HepG2 (cell line): ENCODE results near the gene SETD5. TPM values are rescaled to one million over a fixed set of nuclear protein-coding genes. Genes with fewer than 3 reads are reported as not detected.

Source experiments
- CREM ChIP-seq, 2 experiments: sonication (generic) in 1 of 2; formaldehyde crosslinking in 1 of 2; IDR thresholded peaks; 2 replicates each; pipeline versions ENCODE4 v1.4.0 to v1.6.1; 2016 to 2020; ENCODE audit warnings: antibody characterized with exemption in 1 of 2, mild to moderate bottlenecking in 1 of 2, missing genetic modification reagents in 1 of 2
- ELF1 ChIP-seq: sonication (generic); formaldehyde crosslinking; IDR thresholded peaks from 2 replicates; pipeline ENCODE4 v1.4.0; 2020; ENCODE audit warnings: missing genetic modification reagents
- ELF3 ChIP-seq: IDR thresholded peaks from 2 replicates; pipeline ENCODE4 v1.6.1; 2016; ENCODE audit warnings: missing genetic modification reagents, missing compliant biosample characterization
- ERF ChIP-seq: IDR thresholded peaks from 2 replicates; pipeline ENCODE4 v1.6.1; 2018; ENCODE audit warnings: missing biosample characterization, missing genetic modification reagents
- FOXJ3 ChIP-seq: sonication (generic); formaldehyde crosslinking; IDR thresholded peaks from 2 replicates; pipeline ENCODE4 v1.4.0; 2020; ENCODE audit warnings: missing genetic modification reagents, mild to moderate bottlenecking, borderline replicate concordance
- HDAC2 ChIP-seq: sonication (generic); formaldehyde crosslinking; IDR thresholded peaks from 2 replicates; pipeline ENCODE4 v1.4.0; 2020; ENCODE audit warnings: missing genetic modification reagents
- HOXA5 ChIP-seq: sonication (generic); formaldehyde crosslinking; IDR thresholded peaks from 2 replicates; pipeline ENCODE4 v1.4.0; 2020; ENCODE audit warnings: missing genetic modification reagents
- KLF13 ChIP-seq: sonication (generic); formaldehyde crosslinking; IDR thresholded peaks from 2 replicates; pipeline ENCODE4 v1.4.0; 2020; ENCODE audit warnings: mild to moderate bottlenecking, missing genetic modification reagents
- MED1 ChIP-seq: sonication (generic); formaldehyde crosslinking; IDR thresholded peaks from 2 replicates; pipeline ENCODE4 v1.4.0; 2020; ENCODE audit warnings: missing genetic modification reagents
- RXRA ChIP-seq: sonication (generic); formaldehyde crosslinking; IDR thresholded peaks from 2 replicates; pipeline ENCODE4 v1.5.1; 2020; ENCODE audit warnings: missing genetic modification reagents
- SAP130 ChIP-seq: IDR thresholded peaks from 2 replicates; pipeline ENCODE4 v1.6.1; 2016; ENCODE audit warnings: low read depth
- SMC3 ChIP-seq: IDR thresholded peaks from 2 replicates; pipeline ENCODE4 v1.6.1; 2011; ENCODE audit warnings: low read length, improper control_type of control experiment
- TBP ChIP-seq: sonication (generic); formaldehyde crosslinking; IDR thresholded peaks from 2 replicates; pipeline ENCODE4 v1.5.0; 2020; ENCODE audit warnings: missing genetic modification reagents
- ZNF30 ChIP-seq: sonication (generic); formaldehyde crosslinking; IDR thresholded peaks from 2 replicates; pipeline ENCODE4 v1.5.0; 2020; ENCODE audit warnings: mild to moderate bottlenecking, missing genetic modification reagents
- ZNF569 ChIP-seq: sonication (generic); formaldehyde crosslinking; IDR thresholded peaks from 2 replicates; pipeline ENCODE4 v1.5.0; 2020; ENCODE audit warnings: mild to moderate bottlenecking, missing genetic modification reagents, moderate library complexity, borderline replicate concordance
- ZNF614 ChIP-seq: IDR thresholded peaks from 2 replicates; pipeline ENCODE4 v1.6.1; 2018; ENCODE audit warnings: missing biosample characterization, missing genetic modification reagents, inconsistent platforms, borderline replicate concordance
- ZNF724P ChIP-seq: sonication (generic); formaldehyde crosslinking; IDR thresholded peaks from 2 replicates; pipeline ENCODE4 v1.8.0; 2022; ENCODE audit warnings: missing genetic modification reagents, borderline replicate concordance
- ZNF878 ChIP-seq: sonication (generic); formaldehyde crosslinking; IDR thresholded peaks from 2 replicates; pipeline ENCODE4 v1.8.1; 2023; ENCODE audit warnings: mild to moderate bottlenecking, missing genetic modification reagents, moderate library complexity
- polyA plus RNA-seq, 8 experiments: library from polyadenylated mRNA; depleted of rRNA in 3 of 8; stranded (reverse) in 7 of 8; unstranded in 1 of 8; fragments of >200 nt; fragmentation: Illumina TruSeq in 4 of 8; extraction: Trizol in 4 of 8; gene quantifications; 2 replicates each; pipeline versions ENCODE4 v1.2.1 to v1.2.3, GENCODE V29; 2011 to 2016; ENCODE audit warnings: low read depth in 4 of 8, missing spikeins in 1 of 8, mixed read lengths in 1 of 8; ENCODE audit not compliant: insufficient read depth in 1 of 8
- total RNA-seq, 5 experiments: library from RNA; depleted of rRNA; stranded (reverse); fragments of >200 nt; fragmentation: Illumina TruSeq; extraction: Trizol; gene quantifications; 2 replicates each; pipeline ENCODE4 v1.2.3, GENCODE V29; 2016; ENCODE audit warnings: low read depth in 1 of 5
- TF ChIP-seq, protein P1 (sequence below): sonication (generic); formaldehyde crosslinking; IDR thresholded peaks from 2 replicates; pipeline ENCODE4 v1.4.0; 2020; ENCODE audit warnings: missing genetic modification reagents
- TF ChIP-seq, protein P2 (sequence below): sonication (generic); formaldehyde crosslinking; IDR thresholded peaks from 2 replicates; pipeline ENCODE4 v1.4.0; 2020; ENCODE audit warnings: missing genetic modification reagents, borderline replicate concordance
- TF ChIP-seq, protein P3 (sequence below): IDR thresholded peaks from 2 replicates; pipeline ENCODE4 v1.6.1; 2012; ENCODE audit warnings: inconsistent platforms
- TF ChIP-seq, protein P4 (sequence below): IDR thresholded peaks from 2 replicates; pipeline ENCODE4 v1.6.1; 2018; ENCODE audit warnings: missing genetic modification reagents, mild to moderate bottlenecking, missing compliant biosample characterization
- TF ChIP-seq, protein P5 (sequence below): sonication (generic); formaldehyde crosslinking; IDR thresholded peaks from 2 replicates; pipeline ENCODE4 v1.9.0; 2022; ENCODE audit warnings: missing genetic modification reagents, mild to moderate bottlenecking, borderline replicate concordance

SETD5 gene
- total and polyA plus RNA-seq, 2 of the 13 experiments (the other 11 are each of a cell fraction or from before 2014, with no cell fraction given): 46.8 to 95.8 TPM

DNA sequence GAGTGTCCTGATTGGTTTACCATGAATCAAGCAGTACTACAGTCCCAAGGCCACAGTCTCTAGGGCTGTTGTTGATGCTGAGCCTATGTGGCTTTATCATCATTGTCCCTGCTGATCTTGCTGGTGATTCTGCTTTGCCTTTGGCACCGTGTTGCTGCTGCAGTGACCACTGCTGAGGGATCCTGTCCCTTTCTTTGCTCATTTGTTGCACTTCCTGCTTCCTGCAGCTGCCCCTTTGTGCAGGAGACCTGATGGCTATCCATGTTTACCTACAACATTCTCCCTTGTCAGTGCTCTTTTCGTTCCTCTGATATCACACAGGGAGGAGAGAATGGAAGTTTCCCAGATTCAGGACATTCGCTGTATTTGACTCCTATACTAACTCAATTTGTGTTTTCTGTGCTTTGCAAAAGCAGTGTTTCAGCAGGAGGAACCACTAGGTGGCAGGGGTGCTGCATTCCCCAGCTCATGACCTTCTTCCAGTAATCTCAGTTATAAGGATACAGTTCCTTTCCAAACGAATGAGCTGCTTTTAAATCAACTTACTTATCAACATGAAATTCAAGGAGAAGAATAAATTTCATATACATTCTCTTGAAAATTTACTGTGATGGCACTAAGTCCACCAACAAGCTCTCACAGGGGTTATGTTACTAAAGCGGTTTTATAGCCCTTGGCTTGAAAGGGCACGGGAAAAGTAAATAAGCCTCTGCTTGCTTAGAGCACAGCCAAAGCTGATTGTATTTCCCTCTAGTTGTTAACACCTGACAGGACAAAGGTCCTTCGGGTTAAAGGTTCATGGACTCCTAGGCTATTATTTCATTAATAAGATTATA lies 44.3 kb upstream of the SETD5 start (continued):
- TF ChIP-seq, protein P1, sequence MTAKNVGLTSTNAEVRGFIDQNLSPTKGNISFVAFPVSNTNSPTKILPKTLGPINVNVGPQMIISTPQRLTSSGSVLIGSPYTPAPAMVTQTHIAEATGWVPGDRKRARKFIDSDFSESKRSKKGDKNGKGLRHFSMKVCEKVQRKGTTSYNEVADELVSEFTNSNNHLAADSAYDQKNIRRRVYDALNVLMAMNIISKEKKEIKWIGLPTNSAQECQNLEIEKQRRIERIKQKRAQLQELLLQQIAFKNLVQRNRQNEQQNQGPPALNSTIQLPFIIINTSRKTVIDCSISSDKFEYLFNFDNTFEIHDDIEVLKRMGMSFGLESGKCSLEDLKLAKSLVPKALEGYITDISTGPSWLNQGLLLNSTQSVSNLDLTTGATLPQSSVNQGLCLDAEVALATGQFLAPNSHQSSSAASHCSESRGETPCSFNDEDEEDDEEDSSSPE (CRISPR knock-in tag): 0 out of 2 replicates have a peak, but pooled peaks have one; percentile 10
- TF ChIP-seq ZNF724P (0 out of 2 replicates have a peak, but pooled peaks have one; percentile 29), CREM (IDR thresholded peaks at IDR 0.05) (peak; percentile 49; the same call in 1 of the 2 replicates), CREM (CRISPR knock-in tag; IDR thresholded peaks at IDR 0.05) (no peak), ERF (CRISPR knock-in tag) (peak; percentile 28; the same call in 1 of the 2 replicates), RXRA (CRISPR knock-in tag) (no peak; the same call in 1 of the 2 replicates), SMC3 (peak; percentile 72), HOXA5 (CRISPR knock-in tag) (no peak), HDAC2 (CRISPR knock-in tag) (0 out of 2 replicates have a peak, but pooled peaks have one; percentile 16), KLF13 (no peak), MED1 (CRISPR knock-in tag) (peak; percentile 35; the same call in 1 of the 2 replicates), ELF1 (CRISPR knock-in tag) (peak; percentile 78), ELF3 (CRISPR knock-in tag) (peak; percentile 74), ZNF878 (CRISPR knock-in tag) (0 out of 2 replicates have a peak, but pooled peaks have one; percentile 43), ZNF614 (CRISPR knock-in tag) (0 out of 2 replicates have a peak, but pooled peaks have one; percentile 52), TBP (CRISPR knock-in tag) (no peak), ZNF30 (no peak), ZNF569 (CRISPR knock-in tag) (no peak), SAP130 (CRISPR knock-in tag) (peak; percentile 48), FOXJ3 (0 out of 2 replicates have a peak, but pooled peaks have one; percentile 19)
- TF ChIP-seq, protein P2, sequence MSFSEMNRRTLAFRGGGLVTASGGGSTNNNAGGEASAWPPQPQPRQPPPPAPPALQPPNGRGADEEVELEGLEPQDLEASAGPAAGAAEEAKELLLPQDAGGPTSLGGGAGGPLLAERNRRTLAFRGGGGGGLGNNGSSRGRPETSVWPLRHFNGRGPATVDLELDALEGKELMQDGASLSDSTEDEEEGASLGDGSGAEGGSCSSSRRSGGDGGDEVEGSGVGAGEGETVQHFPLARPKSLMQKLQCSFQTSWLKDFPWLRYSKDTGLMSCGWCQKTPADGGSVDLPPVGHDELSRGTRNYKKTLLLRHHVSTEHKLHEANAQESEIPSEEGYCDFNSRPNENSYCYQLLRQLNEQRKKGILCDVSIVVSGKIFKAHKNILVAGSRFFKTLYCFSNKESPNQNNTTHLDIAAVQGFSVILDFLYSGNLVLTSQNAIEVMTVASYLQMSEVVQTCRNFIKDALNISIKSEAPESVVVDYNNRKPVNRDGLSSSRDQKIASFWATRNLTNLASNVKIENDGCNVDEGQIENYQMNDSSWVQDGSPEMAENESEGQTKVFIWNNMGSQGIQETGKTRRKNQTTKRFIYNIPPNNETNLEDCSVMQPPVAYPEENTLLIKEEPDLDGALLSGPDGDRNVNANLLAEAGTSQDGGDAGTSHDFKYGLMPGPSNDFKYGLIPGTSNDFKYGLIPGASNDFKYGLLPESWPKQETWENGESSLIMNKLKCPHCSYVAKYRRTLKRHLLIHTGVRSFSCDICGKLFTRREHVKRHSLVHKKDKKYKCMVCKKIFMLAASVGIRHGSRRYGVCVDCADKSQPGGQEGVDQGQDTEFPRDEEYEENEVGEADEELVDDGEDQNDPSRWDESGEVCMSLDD (CRISPR knock-in tag): no peak
- TF ChIP-seq, protein P3, sequence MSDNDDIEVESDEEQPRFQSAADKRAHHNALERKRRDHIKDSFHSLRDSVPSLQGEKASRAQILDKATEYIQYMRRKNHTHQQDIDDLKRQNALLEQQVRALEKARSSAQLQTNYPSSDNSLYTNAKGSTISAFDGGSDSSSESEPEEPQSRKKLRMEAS: no peak; the same call in 1 of the 2 replicates
- TF ChIP-seq, protein P4, sequence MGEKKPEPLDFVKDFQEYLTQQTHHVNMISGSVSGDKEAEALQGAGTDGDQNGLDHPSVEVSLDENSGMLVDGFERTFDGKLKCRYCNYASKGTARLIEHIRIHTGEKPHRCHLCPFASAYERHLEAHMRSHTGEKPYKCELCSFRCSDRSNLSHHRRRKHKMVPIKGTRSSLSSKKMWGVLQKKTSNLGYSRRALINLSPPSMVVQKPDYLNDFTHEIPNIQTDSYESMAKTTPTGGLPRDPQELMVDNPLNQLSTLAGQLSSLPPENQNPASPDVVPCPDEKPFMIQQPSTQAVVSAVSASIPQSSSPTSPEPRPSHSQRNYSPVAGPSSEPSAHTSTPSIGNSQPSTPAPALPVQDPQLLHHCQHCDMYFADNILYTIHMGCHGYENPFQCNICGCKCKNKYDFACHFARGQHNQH (CRISPR knock-in tag): peak; percentile 86
- TF ChIP-seq, protein P5, sequence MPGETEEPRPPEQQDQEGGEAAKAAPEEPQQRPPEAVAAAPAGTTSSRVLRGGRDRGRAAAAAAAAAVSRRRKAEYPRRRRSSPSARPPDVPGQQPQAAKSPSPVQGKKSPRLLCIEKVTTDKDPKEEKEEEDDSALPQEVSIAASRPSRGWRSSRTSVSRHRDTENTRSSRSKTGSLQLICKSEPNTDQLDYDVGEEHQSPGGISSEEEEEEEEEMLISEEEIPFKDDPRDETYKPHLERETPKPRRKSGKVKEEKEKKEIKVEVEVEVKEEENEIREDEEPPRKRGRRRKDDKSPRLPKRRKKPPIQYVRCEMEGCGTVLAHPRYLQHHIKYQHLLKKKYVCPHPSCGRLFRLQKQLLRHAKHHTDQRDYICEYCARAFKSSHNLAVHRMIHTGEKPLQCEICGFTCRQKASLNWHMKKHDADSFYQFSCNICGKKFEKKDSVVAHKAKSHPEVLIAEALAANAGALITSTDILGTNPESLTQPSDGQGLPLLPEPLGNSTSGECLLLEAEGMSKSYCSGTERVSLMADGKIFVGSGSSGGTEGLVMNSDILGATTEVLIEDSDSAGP: 0 out of 2 replicates have a peak, but pooled peaks have one; percentile 14
